Activated B cell treated with CpG ODN at 0.5 μM for 24 hours (primary cell): ENCODE data around the gene NHERF1. TPM values are rescaled to one million over a fixed set of nuclear protein-coding genes. Genes with fewer than 3 reads are reported as not detected.
A peak's percentile ranks its signal among the peaks of the same experiment; 100 is the strongest.

Experiments used
- ATAC-seq: fragments of 200-7000 bp; cut with Tn5 transposase; one replicate; pipeline ENCODE4 v1.10.0; 2021; ENCODE audit warnings: low read depth, mild to moderate bottlenecking, moderate library complexity
- CTCF ChIA-PET: fragments of 350-600 bp; sonication (Branson Sonifier 250); formaldehyde crosslinking; loops from one replicate; lab custom pipeline; 2021; ENCODE audit warnings: antibody characterized with exemption; lab: Charles Lee
- POLR2A ChIA-PET: fragments of 350-600 bp; sonication (Branson Sonifier 250); formaldehyde crosslinking; loops from one replicate; lab custom pipeline; 2021; ENCODE audit warnings: antibody characterized with exemption; lab: Charles Lee
- DNase-seq: peaks from one replicate; pipeline ENCODE4 v3.0.0; 2022
- H3K27ac Mint-ChIP-seq: one replicate; pipeline ENCODE4 v1.8.0; 2020; ENCODE audit warnings: mixed read lengths
- H3K27me3 Mint-ChIP-seq: one replicate; pipeline ENCODE4 v1.8.0; 2021; ENCODE audit warnings: mixed read lengths
- H3K36me3 Mint-ChIP-seq: one replicate; pipeline ENCODE4 v1.8.0; 2021; ENCODE audit warnings: low read depth, mixed read lengths
- H3K4me1 Mint-ChIP-seq: one replicate; pipeline ENCODE4 v1.8.0; 2021; ENCODE audit warnings: mixed read lengths
- H3K4me3 Mint-ChIP-seq: one replicate; pipeline ENCODE4 v1.8.0; 2020; ENCODE audit warnings: mild to moderate bottlenecking, mixed read lengths
- H3K9me3 Mint-ChIP-seq: one replicate; pipeline ENCODE4 v1.8.0; 2020; ENCODE audit warnings: mixed read lengths
- CTCF ChIP-seq: fragments of 200-600 bp; IDR thresholded peaks from one replicate; pipeline ENCODE4 v1.8.0; 2022; ENCODE audit warnings: antibody characterized with exemption, mild to moderate bottlenecking
- intact Hi-C: fragments of 100-400 bp; cut with micrococcal nuclease; formaldehyde crosslinking; loops from one replicate; pipeline ENCODE4 v1.15.1; 2024
- total RNA-seq: library from RNA; stranded (reverse); gene quantifications from 2 replicates; pipeline ENCODE4 v1.2.3, GENCODE V29; 2022

The NHERF1 gene
- total RNA-seq, 1 donor from 2014 or later: 34.5 TPM

GRCh38 chr17:74756891-74757290 is 8.5 kb downstream of the NHERF1 start:
- H3K27me3 Mint-ChIP-seq: no peaks in the 10 kb centered on the region
- H3K4me1 Mint-ChIP-seq: peaks cover 78% of the 10 kb centered on the region
- no peak overlapping the region for H3K4me3 Mint-ChIP-seq
- ChIA-PET POLR2A (interaction anchor here (0.6 kb wide), 1 partner anchor 9 kb away, joined by 4 read pairs; no protein-coding TSS in a partner anchor), CTCF (interaction anchor here (1.2 to 3.7 kb wide), 3 partner anchors 12 to 100 kb away, joined by 4 to 24 read pairs (median 22); no protein-coding TSS in a partner anchor)
- DNase-seq (no peak), ATAC-seq (no peak)
- no peak for TF ChIP-seq CTCF
- no peak overlapping the region for H3K27ac Mint-ChIP-seq
- no peaks in the 10 kb centered on the region for H3K9me3 Mint-ChIP-seq
- peaks cover 14% of the 10 kb centered on the region for H3K36me3 Mint-ChIP-seq
- intact Hi-C loops: no loop called here

- no peak for DNase-seq
- Mint-ChIP-seq H3K4me1 (peaks cover 73% of the 10 kb centered on the region), H3K9me3 (no peaks in the 10 kb centered on the region), H3K36me3 (peaks cover 10% of the 10 kb centered on the region), H3K4me3 (no peak overlapping the region), H3K27me3 (no peaks in the 10 kb centered on the region), H3K27ac (no peak overlapping the region)
- ChIA-PET POLR2A (interaction anchor here (0.7 kb wide), 1 partner anchor 21 kb away, joined by 4 read pairs; no protein-coding TSS in a partner anchor), CTCF (interaction anchor here (3.3 to 3.7 kb wide), 2 partner anchors 12 to 100 kb away, joined by 22 to 24 read pairs; no protein-coding TSS in a partner anchor)
- no peak for ATAC-seq
- no peak for TF ChIP-seq CTCF
- intact Hi-C loops: no loop called here
Observed at GRCh38 chr17:74757502-74757901, 9.1 kb downstream of the NHERF1 start.

GRCh38 chr17:74757931-74758847 is 9.8 kb downstream of the NHERF1 start:
- Mint-ChIP-seq H3K36me3 (peaks cover 9% of the 10 kb centered on the region), H3K4me3 (peak overlapping the region; percentile 41), H3K9me3 (no peaks in the 10 kb centered on the region), H3K27me3 (no peaks in the 10 kb centered on the region), H3K27ac (no peak overlapping the region), H3K4me1 (peaks cover 66% of the 10 kb centered on the region)
- CTCF ChIA-PET: interaction anchor here (1.4 to 3.7 kb wide), 6 partner anchors 9 to 101 kb away, joined by 4 to 24 read pairs (median 12); partner anchors contain the start of gene RAB37
- POLR2A ChIA-PET: interaction anchor here (0.6 to 2.2 kb wide), 4 partner anchors 8 to 85 kb away, joined by 3 to 22 read pairs (median 7); no protein-coding TSS in a partner anchor
- TF ChIP-seq CTCF: no peak
- ATAC-seq (no peak), DNase-seq (no peak)
- intact Hi-C loops: loop anchor here (1.0 to 2.0 kb wide), 2 partner anchors 9 to 13 kb away; no protein-coding TSS in a partner anchor

GRCh38 chr17:74758848-74759168 is 10.4 kb downstream of the NHERF1 start:
- Mint-ChIP-seq H3K27ac (no peak overlapping the region), H3K27me3 (no peaks in the 10 kb centered on the region), H3K9me3 (no peaks in the 10 kb centered on the region), H3K4me3 (peak overlapping the region; percentile 41), H3K36me3 (peaks cover 9% of the 10 kb centered on the region), H3K4me1 (peaks cover 60% of the 10 kb centered on the region)
- no peak for DNase-seq
- intact Hi-C loops: loop anchor here (1.0 to 2.0 kb wide), 2 partner anchors 10 to 14 kb away; no protein-coding TSS in a partner anchor
- peak; percentile 80 for ATAC-seq
- TF ChIP-seq CTCF: no peak
- ChIA-PET CTCF (interaction anchor here (0.7 to 3.7 kb wide), 8 partner anchors 9 to 102 kb away, joined by 3 to 24 read pairs (median 8); partner anchors contain the start of gene RAB37), POLR2A (interaction anchor here (0.6 to 2.2 kb wide), 3 partner anchors 9 to 85 kb away, joined by 3 to 22 read pairs (median 10); no protein-coding TSS in a partner anchor)
